Gastroesophageal sphincter (tissue), 4 donors: ENCODE results near the gene NGB. TPM values are rescaled to one million over a fixed set of nuclear protein-coding genes. Genes with fewer than 3 reads are reported as not detected.
A peak's percentile ranks its signal among the peaks of the same experiment; 100 is the strongest.

ENCODE experiments used
- ATAC-seq: fragments of 150-250 bp; one replicate; pipeline ENCODE4 v1.9.1; 2016; ENCODE audit warnings: mild to moderate bottlenecking, moderate library complexity
- H3K27ac ChIP-seq, 4 donors: fragments of 200-600 bp; sonication (generic) in 3 of 4; 1 replicate in 3 of 4; 2 replicates in 1 of 4; pipeline ENCODE4 v1.5.1; 2016 to 2019
- H3K27me3 ChIP-seq: fragments of 200-600 bp; sonication (generic); one replicate; pipeline ENCODE4 v1.5.1; 2019
- H3K36me3 ChIP-seq, 2 donors: fragments of 200-600 bp; sonication (generic); one replicate each; pipeline ENCODE4 v1.5.1; 2019; ENCODE audit warnings: control low read depth in 1 of 2
- H3K4me1 ChIP-seq, 3 donors: fragments of 200-600 bp; sonication (generic); 1 replicate in 2 of 3; 2 replicates in 1 of 3; pipeline ENCODE4 v1.5.1; 2016 to 2019; ENCODE audit warnings: control low read depth in 2 of 3
- H3K4me3 ChIP-seq, 2 donors: fragments of 200-600 bp; sonication (generic); one replicate each; pipeline ENCODE4 v1.5.1; 2019; ENCODE audit warnings: mild to moderate bottlenecking in 1 of 2, moderate library complexity in 1 of 2
- H3K9me3 ChIP-seq, 3 donors: fragments of 200-600 bp; sonication (generic); one replicate each; pipeline ENCODE4 v1.5.1; 2017 to 2019; ENCODE audit warnings: control low read depth in 2 of 3
- EP300 ChIP-seq: sonication (generic); formaldehyde crosslinking; IDR thresholded peaks from one replicate; pipeline ENCODE4 v1.6.1; 2017; ENCODE audit warnings: antibody characterized with exemption, mild to moderate bottlenecking
- POLR2A ChIP-seq, 2 donors: fragments of 450-650 bp; IDR thresholded peaks; one replicate each; pipeline ENCODE4 v1.6.1; 2017; ENCODE audit warnings: antibody characterized with exemption in 2 of 2, mild to moderate bottlenecking in 2 of 2, moderate library complexity in 1 of 2
- POLR2AphosphoS5 ChIP-seq: sonication (generic); formaldehyde crosslinking; IDR thresholded peaks from one replicate; pipeline ENCODE4 v1.6.1; 2017; ENCODE audit warnings: antibody characterized with exemption
- WGBS, 2 donors: methylation state at CpG; one replicate each; pipeline ENCODE4 v1.1.5; 2018; ENCODE audit warnings: low coverage in 1 of 2; 5-methylcytosine and 5-hydroxymethylcytosine counted together
- total RNA-seq, 4 donors: library from RNA; depleted of rRNA; stranded (reverse); fragments of >200 nt; gene quantifications; one replicate each; pipeline ENCODE4 v1.1.0, GENCODE V29; 2016
- TF ChIP-seq, protein P1 (sequence below), 4 experiments: fragments of 200-600 bp in 2 of 4; fragments of 450-650 bp in 2 of 4; sonication (generic) in 1 of 4; IDR thresholded peaks; one replicate each; pipeline ENCODE4 v1.5.1; 2017 to 2019; ENCODE audit warnings: antibody characterized with exemption in 4 of 4, mild to moderate bottlenecking in 2 of 4, moderate library complexity in 2 of 4

NGB gene
- total RNA-seq, 4 donors from 2014 or later: 0.27 to 2.0 (median 1.2) TPM; not detected in 1

GRCh38 chr14:77311217-77311616 is 40.2 kb upstream of the NGB start:
- TF ChIP-seq, protein P1, sequence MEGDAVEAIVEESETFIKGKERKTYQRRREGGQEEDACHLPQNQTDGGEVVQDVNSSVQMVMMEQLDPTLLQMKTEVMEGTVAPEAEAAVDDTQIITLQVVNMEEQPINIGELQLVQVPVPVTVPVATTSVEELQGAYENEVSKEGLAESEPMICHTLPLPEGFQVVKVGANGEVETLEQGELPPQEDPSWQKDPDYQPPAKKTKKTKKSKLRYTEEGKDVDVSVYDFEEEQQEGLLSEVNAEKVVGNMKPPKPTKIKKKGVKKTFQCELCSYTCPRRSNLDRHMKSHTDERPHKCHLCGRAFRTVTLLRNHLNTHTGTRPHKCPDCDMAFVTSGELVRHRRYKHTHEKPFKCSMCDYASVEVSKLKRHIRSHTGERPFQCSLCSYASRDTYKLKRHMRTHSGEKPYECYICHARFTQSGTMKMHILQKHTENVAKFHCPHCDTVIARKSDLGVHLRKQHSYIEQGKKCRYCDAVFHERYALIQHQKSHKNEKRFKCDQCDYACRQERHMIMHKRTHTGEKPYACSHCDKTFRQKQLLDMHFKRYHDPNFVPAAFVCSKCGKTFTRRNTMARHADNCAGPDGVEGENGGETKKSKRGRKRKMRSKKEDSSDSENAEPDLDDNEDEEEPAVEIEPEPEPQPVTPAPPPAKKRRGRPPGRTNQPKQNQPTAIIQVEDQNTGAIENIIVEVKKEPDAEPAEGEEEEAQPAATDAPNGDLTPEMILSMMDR (IDR thresholded peaks at IDR 0.05): no peak
- TF ChIP-seq POLR2A (IDR thresholded peaks at IDR 0.05): no peak
- no peak for TF ChIP-seq POLR2AphosphoS5
- no peak for TF ChIP-seq EP300
- H3K27ac ChIP-seq: no peak overlapping the region
- peaks cover 0 to 41% (median 6%) of the 10 kb centered on the region in 3 donors for H3K4me1 ChIP-seq
- H3K9me3 ChIP-seq: no peaks in the 10 kb centered on the region
- no peaks in the 10 kb centered on the region for H3K27me3 ChIP-seq
- peaks cover 0 to 13% of the 10 kb centered on the region in 2 donors for H3K36me3 ChIP-seq
- no peak for ATAC-seq
- no peak overlapping the region for H3K4me3 ChIP-seq
- 100% methylated on average over 2 of the region's 2 CpGs for WGBS, 2 donors

- no peak overlapping the region for H3K4me3 ChIP-seq
- WGBS, 2 donors: 88 to 90% methylated on average over 2 to 4 of the region's 4 CpGs
- TF ChIP-seq, protein P1 (IDR thresholded peaks at IDR 0.05): no peak
- TF ChIP-seq EP300 (no peak), POLR2AphosphoS5 (no peak), POLR2A (IDR thresholded peaks at IDR 0.05) (no peak)
- H3K9me3 ChIP-seq: no peaks in the 10 kb centered on the region
- peaks cover 0 to 24% of the 10 kb centered on the region in 2 donors for H3K36me3 ChIP-seq
- no peak for ATAC-seq
- H3K4me1 ChIP-seq: peaks cover 0 to 37% (median 6%) of the 10 kb centered on the region in 3 donors
- H3K27me3 ChIP-seq: no peaks in the 10 kb centered on the region
- no peak overlapping the region for H3K27ac ChIP-seq
Measured at GRCh38 chr14:77310026-77310425, 39.0 kb upstream of the NGB start.

GRCh38 chr14:77309131-77309530 is 38.1 kb upstream of the NGB start:
- H3K36me3 ChIP-seq: peaks cover 0 to 33% of the 10 kb centered on the region in 2 donors
- no peak overlapping the region for H3K27ac ChIP-seq
- no peak for ATAC-seq
- 78 to 82% methylated on average over 4 of the region's 4 CpGs for WGBS, 2 donors
- H3K9me3 ChIP-seq: no peaks in the 10 kb centered on the region
- H3K4me1 ChIP-seq: peaks cover 0 to 28% (median 6%) of the 10 kb centered on the region in 3 donors
- H3K4me3 ChIP-seq: no peak overlapping the region
- no peak for TF ChIP-seq EP300
- no peak for TF ChIP-seq POLR2AphosphoS5
- TF ChIP-seq, protein P1 (IDR thresholded peaks at IDR 0.05): no peak
- TF ChIP-seq POLR2A (IDR thresholded peaks at IDR 0.05): no peak
- no peaks in the 10 kb centered on the region for H3K27me3 ChIP-seq

- no peak for ATAC-seq
- no peak for TF ChIP-seq EP300
- TF ChIP-seq POLR2AphosphoS5: no peak
- TF ChIP-seq, protein P1 (IDR thresholded peaks at IDR 0.05): no peak
- no peak for TF ChIP-seq POLR2A (IDR thresholded peaks at IDR 0.05)
- peaks cover 0 to 55% of the 10 kb centered on the region in 2 donors for H3K36me3 ChIP-seq
- no peaks in the 10 kb centered on the region for H3K27me3 ChIP-seq
- H3K4me3 ChIP-seq: no peak overlapping the region
- 42 to 44% methylated on average over 2 of the region's 3 CpGs for WGBS, 2 donors
- peaks cover 0 to 30% (median 0%) of the 10 kb centered on the region in 3 donors for H3K4me1 ChIP-seq
- H3K27ac ChIP-seq: peak overlapping the region in 3 of 4 donors; percentile 22 to 58 (median 41)
- no peaks in the 10 kb centered on the region for H3K9me3 ChIP-seq
Measured at GRCh38 chr14:77306851-77307496, 36.0 kb upstream of the NGB start.

GRCh38 chr14:77306416-77306815 is 35.4 kb upstream of the NGB start:
- WGBS, 2 donors: 48% methylated on average over 2 of the region's 3 CpGs; no CpG with 5 or more reads in 1 of the 2 donors
- Histone ChIP-seq H3K9me3 (no peaks in the 10 kb centered on the region), H3K4me3 (no peak overlapping the region), H3K27me3 (no peaks in the 10 kb centered on the region), H3K27ac (peak overlapping the region in 2 of 4 donors; percentile 24 to 58), H3K36me3 (peaks cover 0 to 59% of the 10 kb centered on the region in 2 donors), H3K4me1 (peaks cover 0 to 32% (median 0%) of the 10 kb centered on the region in 3 donors)
- no peak for TF ChIP-seq POLR2AphosphoS5
- TF ChIP-seq, protein P1 (IDR thresholded peaks at IDR 0.05): no peak
- TF ChIP-seq EP300: no peak
- TF ChIP-seq POLR2A (IDR thresholded peaks at IDR 0.05): no peak
- ATAC-seq: no peak
